Uterus (tissue), 2 donors: Measurements from ENCODE around the gene BCAP29.

Experiments
- POLR2A ChIP-seq, 2 donors: fragments of 450-650 bp; IDR thresholded peaks; one replicate each; pipeline ENCODE4 v1.6.1; 2016; ENCODE audit warnings: antibody characterized with exemption in 2 of 2, mild to moderate bottlenecking in 1 of 2, moderate library complexity in 1 of 2
- TF ChIP-seq, protein P1 (sequence below), 4 experiments: fragments of 200-600 bp in 2 of 4; fragments of 450-650 bp in 2 of 4; sonication (generic) in 2 of 4; IDR thresholded peaks; one replicate each; pipeline ENCODE4 v1.5.1; 2016 to 2019; ENCODE audit warnings: antibody characterized with exemption in 4 of 4, mild to moderate bottlenecking in 2 of 4, moderate library complexity in 1 of 4

- no peak for TF ChIP-seq POLR2A (IDR thresholded peaks at IDR 0.05)
- TF ChIP-seq, protein P1, sequence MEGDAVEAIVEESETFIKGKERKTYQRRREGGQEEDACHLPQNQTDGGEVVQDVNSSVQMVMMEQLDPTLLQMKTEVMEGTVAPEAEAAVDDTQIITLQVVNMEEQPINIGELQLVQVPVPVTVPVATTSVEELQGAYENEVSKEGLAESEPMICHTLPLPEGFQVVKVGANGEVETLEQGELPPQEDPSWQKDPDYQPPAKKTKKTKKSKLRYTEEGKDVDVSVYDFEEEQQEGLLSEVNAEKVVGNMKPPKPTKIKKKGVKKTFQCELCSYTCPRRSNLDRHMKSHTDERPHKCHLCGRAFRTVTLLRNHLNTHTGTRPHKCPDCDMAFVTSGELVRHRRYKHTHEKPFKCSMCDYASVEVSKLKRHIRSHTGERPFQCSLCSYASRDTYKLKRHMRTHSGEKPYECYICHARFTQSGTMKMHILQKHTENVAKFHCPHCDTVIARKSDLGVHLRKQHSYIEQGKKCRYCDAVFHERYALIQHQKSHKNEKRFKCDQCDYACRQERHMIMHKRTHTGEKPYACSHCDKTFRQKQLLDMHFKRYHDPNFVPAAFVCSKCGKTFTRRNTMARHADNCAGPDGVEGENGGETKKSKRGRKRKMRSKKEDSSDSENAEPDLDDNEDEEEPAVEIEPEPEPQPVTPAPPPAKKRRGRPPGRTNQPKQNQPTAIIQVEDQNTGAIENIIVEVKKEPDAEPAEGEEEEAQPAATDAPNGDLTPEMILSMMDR (IDR thresholded peaks at IDR 0.05) = no peak
These were observed 17.5 kb downstream of the BCAP29 start for GRCh38 chr7:107597582-107597916.
